SIG-M5 (cell line): ENCODE measurements around the gene KDM2A.
"Not testable (repeated sequence)": the region's sequence is repeated elsewhere in the genome, so short reads cannot be mapped to it uniquely, and the experiment has no call there.

Source experiments
- DNase-seq: peaks from one replicate; lab custom pipeline; 2025; lab: John Stamatoyannopoulos, UW

The KDM2A gene

DNA sequence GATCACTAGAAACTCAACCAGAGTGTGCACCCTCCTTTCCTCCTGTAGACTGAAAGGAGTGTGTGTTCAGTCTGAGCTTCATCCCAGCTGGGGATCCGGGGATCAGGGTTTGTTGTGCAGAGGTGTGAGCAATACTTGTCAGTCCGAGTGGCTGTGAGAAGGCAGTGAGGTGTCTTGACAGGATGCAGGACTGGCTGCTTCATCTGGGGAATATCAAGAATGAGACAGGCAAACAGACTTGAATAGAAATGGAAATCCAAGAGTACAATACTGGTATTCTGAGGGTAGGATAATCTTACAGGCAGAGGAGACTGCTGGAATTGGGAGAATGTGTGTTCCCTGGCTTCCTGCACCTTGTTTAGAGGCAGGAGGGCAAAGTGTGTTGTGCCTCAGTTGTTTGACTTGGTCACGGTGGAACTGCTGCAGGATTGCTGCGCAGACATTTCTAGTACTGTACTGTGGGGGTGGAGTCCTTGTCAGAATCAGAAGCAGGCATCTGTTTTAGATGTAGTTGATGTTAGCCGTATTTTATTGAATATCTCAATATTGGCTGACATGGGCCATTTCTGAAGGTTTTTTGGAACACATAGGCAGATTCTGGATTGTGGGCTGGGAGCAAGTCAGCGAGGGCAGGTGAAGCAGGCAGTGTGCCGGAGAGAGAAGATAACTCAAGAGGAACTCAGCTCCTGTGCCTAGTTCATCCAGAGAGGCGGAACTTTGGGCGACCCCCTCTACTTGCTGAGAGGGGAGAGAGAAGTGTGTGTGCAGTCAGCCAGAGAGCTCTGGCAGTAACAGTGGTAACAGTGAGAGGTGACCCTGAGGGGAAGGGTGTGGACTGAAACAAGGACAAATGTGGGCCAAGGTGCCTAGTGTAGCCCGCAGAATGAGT lies 120.1 kb downstream of the KDM2A start:
- no peak for DNase-seq

DNA sequence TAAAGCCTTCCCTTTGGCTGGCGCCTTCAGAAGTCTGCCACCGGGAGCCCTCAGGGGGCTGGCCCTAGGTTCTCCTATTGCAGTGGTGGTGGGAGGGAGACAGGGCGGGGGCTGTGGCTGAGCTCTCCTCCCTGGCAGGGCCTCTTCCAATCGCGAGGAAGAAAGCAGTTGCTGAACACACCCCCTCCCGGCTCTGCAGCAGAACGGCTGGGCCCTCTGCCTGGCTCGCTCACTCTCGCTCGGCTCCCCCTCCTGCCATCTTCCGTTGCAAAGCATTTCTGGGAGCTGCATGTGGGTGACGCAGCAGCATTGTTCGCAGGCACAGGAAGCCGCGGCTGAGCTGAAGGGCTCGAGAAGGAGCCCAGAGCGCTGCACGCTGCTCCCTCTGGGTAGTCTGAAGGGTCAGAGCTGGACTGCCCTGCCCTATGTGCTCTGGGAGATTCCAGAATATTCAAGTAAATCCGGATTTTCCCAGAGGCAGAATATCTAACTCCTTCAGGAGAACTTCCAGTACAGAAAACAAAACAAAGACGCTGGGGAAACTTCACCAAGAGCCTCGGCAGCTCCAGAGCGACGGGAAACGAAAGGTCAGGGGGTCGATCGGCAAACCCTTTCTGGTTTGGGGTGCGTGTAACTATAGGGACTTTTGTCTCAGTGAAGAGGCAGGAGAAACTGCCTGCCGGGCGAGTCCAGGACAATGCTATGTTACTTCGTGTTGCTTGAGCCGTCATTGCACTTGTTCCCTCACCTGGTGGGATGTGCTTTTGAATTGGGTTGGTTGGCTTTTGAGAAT lies 120.9 kb downstream of the KDM2A start:
- peak; percentile 94 for DNase-seq

DNA sequence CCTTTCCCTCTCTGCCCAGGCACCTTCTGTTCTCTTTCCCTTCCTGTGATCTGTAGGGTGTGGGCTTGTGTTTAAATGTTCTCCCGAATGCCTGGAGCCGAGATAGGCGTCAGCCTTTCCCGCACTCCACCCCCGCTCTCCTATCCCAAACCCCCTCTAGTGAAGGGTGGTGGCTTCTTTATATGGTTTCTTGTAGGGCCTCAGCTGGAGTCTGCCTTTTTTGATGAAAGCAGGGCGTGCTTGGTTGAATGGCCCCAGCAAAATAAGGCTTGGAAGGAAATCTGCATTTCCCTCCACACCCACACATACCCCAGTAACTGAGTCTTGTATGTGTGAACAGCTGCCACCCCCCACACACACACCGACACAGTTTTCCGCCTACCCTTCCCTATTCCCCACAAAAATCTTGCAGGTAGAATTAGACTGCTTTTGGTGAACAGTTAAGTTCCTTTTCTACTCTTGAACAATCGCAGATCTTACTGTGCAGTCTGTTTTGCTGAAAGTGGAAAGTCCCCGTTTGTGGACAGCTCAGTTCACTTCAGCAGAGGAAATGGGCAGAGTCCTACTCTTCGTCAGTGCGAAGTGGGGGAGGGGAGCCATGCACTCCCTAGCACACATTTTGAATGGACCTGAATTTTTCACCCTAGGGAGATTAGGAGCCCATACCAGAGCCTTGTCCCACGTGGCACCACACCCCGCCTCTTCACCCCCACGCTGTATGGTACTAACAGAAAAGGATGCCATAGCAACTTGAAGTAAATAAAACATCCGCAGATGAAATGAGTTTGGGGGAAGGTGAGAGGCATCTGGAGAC lies 121.7 kb downstream of the KDM2A start:
- DNase-seq: no peak

DNA sequence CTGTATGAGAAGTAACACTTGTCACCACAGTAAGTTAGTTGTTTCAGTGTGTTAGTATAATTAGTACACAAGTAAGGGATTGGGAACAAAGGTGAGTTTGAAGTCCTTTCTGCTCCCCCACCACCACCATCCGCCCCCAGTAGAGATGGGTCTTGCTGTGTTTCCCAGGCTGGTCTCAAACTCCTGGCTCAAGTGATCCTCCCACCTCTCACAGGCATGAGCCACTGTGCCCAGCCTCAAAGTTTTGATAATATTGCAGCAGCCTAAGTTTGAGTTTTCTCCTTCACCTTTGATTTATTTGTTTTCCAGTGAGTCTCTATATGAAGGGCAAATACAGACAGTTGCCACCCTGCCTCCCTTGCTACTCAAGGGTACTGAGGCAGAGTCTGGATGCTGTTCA lies 123.5 kb downstream of the KDM2A start:
- no peak for DNase-seq

DNA sequence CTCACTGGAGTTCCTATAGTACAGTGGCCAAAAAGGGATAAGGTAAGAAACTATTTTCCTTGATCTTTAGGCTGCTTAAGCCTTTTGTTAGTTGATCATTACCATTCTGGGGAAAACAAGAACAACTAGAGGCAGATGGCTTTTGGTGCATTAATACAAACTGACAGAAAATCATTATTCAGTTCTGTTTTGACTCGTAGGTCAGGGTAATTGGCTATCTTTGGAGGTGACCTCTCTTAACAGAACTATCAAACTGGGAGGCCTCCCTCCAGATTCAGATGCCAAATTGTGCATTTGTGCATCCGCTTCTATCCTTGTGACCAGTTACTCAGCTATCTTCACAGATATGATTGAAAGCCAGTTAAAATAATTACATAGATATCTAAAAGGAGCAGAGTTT lies 124.0 kb downstream of the KDM2A start:
- no peak for DNase-seq

DNA sequence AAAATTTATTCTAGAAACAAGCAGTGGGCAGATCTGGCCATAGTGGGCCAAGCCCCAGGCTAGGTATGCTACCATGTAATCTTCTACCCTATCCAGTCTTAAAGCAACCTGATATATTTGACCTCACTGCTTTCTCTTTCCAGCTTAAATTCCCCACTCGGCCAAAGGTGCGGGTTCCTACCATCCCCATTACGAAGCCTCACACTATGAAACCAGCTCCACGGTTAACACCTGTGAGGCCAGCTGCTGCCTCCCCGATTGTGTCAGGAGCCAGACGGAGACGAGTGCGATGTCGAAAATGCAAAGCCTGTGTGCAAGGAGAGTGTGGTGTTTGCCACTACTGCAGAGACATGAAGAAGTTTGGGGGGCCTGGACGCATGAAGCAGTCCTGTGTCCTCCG lies 126.0 kb downstream of the KDM2A start:
- no peak for DNase-seq

DNA sequence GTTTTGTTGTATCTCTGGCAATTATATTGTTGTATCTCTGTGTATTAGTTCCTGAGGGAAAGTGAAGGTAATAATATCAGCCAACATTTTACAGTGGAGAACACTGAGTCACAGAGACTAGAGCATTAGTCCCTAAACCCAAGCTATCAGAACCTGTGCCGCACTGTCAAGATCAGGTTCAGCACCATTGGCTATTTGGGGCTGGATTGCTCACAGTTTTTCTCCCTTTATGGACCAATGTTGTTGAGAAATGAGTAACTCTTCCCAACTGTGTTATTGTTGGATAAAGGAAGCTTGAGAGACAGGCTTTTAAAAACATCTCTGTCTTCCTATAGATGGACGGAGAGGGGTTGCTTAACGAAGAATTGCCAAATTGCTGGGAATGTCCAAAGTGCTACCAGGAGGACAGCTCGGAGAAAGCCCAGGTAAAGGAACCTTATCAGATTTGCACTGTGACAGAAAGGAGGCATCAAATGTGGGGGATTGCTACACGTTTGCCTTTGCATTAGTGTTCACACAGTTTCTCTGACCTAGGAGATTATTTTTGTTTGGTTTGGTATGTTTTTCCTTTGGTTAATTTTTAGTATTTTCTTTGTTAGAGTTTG lies 129.0 kb downstream of the KDM2A start:
- no peak for DNase-seq

DNA sequence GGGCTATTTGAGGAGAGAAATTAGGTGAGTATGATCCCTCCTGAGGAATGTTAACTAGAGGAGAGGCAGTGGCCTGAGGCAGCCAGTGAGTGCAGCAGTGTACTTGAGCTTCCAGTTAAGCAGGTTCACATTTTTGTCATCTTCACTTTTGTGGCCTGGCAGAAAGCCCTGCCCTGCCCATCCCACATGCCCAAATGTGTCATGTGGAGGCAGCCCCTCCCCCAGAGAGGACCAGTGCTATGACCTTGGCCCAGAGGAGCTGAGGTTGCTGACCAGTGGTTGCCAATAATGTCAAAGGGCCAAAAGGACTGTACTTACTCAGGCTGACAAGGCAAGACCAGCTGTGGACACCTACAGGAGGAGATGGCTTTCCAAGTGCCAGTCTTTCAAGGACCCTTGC lies 129.6 kb downstream of the KDM2A start:
- no peak for DNase-seq

DNA sequence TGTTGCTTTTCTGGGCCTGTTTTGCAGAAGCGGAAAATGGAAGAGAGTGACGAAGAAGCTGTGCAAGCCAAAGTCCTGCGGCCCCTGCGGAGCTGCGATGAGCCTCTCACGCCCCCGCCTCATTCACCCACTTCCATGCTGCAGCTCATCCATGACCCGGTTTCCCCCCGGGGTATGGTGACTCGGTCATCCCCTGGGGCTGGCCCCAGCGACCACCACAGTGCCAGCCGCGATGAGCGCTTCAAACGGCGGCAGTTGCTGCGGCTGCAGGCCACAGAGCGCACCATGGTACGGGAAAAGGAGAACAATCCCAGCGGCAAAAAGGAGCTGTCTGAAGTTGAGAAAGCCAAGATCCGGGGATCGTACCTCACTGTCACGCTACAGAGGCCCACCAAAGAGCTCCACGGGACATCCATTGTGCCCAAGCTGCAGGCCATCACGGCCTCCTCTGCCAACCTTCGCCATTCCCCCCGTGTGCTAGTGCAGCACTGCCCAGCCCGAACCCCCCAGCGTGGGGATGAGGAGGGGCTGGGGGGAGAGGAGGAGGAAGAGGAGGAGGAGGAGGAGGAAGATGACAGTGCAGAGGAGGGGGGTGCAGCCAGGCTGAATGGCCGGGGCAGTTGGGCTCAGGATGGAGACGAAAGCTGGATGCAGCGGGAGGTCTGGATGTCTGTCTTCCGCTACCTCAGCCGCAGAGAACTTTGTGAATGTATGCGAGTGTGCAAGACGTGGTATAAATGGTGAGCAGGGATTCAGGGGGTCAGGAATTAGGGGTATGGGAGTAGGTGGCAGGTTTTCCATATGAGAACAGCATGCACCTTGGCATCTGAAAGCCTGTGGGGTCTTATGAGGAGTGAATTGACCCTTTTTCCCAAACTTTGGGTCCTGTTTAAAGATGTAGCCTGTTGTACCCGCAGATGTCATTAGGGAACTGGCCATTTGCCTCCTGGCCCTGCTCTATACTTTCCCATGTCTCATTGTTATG lies 131.3 kb downstream of the KDM2A start:
- no peak for DNase-seq

DNA sequence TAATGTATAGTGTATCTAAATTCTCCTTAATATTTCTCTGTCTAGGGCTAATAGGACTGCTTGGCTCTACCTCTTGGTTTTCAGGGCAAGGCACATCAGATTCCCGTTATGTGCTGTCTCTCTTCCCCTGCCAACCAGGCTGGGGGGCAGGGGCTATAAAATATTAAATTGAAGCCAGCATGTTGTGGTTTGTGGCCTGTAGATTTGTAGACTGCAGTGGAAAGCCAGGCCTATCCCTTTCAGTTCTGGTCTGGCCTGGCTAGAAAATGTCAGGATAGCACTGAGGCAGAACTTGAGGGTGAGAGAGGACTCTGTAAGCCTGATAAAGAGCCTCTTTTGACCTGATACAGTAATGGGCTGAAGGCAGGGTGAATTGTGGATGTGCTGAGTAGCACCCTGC lies 132.8 kb downstream of the KDM2A start:
- no peak for DNase-seq

DNA sequence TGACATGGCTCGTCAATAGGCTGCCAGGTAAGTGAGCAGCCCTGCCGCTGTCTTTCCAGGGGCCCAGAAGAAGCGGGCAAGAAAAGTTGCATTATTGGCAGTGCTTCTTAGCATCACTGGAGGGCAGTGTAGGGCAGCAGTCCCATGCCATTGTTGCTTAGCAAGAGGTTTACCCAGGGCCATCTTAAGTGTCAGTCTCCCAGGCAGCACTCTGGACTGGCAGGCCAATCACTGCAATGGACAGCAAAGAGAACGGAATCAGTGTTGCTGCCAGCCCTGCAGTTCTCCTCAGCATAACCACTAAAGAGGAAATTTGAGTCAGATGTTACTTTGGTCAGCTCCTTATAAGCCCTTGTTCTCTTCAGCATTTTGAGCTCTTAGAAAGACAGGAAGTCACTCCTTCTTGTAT lies 133.8 kb downstream of the KDM2A start:
- DNase-seq: no peak

DNA sequence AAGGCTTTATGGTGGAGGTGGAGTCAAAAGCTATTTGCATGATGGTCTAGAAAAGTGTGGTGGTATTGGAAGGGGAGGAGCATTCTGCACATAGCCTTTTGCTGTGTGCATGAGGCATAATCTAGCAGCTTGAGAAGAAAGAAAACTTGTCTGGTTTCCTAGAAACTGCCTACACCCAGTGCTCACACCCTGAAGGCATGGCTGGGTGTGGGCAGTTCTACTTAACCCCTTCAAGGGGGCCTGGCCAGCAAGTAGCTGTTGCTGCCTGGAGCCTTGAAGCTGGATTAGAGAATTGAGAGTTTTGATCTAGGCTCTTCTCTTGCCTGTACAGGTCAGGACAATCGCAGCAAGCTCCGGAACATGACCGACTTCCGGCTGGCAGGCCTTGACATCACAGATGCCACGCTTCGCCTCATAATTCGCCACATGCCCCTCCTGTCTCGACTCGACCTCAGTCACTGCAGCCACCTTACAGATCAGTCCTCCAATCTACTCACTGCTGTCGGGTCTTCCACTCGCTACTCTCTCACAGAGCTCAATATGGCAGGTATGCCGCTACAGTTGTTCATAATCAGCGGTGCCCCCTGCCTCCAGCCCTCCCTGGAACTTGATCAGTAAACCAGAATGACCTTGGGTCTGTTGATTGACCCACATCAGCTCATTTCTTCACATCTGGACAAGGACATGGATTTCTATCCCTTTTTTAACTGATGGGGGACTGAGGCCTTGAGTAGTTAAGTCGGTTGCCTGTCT lies 135.0 kb downstream of the KDM2A start:
- DNase-seq: no peak

DNA sequence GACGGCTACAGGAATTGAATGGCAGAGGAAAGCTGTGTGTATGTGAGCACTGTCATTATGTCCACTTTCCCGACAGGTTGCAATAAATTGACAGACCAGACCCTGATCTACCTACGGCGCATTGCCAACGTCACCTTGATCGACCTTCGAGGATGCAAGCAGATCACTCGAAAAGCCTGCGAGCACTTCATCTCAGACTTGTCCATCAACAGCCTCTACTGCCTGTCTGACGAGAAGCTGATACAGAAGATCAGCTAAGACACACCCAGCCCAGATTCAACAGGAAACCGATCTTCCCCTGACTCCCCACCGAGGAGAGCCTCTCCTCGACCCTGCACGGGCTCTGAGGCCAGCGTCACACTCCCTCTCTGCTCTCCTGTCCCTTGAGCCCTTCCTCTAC lies 135.7 kb downstream of the KDM2A start:
- no peak for DNase-seq

DNA sequence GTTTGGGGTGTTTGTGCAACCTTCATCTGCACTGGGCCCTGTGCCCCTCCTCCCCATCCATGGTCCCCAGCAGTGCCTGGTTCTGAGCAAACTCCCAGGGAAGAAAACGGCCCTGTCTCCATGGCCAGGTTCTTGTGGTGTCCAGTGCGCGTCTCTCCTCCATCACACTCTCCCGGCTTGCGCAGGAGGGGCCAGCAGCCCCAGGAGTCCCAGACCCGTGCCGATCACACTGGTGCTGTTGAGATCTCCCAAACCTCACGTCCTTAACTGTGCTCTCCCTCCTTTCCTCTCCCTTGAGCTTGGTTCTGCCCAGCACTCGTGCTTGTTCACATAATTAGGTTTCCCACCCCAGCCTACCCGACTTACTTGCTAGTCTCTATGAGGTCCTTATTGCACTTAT lies 136.3 kb downstream of the KDM2A start:
- DNase-seq: no peak

DNA sequence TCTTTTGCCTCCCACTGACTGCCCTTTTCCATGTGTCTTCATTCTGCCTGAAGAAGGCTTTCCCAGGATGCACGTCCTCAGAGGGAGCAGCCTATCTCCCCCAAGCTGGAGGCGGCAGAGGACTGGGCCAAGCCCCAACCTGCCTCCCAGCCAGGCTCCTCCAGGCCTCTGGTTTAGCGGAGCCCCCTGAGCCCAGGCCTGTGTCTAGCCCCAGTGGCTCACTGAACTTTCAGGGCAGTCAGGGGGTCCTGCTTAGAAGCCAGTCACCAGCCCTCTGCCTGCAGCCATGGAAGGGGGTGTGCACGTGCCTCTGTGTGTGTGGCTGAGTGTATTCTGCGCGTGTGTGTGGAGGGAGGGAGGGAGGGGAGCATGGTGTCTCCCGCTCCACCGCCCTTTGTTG lies 136.8 kb downstream of the KDM2A start:
- no peak for DNase-seq

DNA sequence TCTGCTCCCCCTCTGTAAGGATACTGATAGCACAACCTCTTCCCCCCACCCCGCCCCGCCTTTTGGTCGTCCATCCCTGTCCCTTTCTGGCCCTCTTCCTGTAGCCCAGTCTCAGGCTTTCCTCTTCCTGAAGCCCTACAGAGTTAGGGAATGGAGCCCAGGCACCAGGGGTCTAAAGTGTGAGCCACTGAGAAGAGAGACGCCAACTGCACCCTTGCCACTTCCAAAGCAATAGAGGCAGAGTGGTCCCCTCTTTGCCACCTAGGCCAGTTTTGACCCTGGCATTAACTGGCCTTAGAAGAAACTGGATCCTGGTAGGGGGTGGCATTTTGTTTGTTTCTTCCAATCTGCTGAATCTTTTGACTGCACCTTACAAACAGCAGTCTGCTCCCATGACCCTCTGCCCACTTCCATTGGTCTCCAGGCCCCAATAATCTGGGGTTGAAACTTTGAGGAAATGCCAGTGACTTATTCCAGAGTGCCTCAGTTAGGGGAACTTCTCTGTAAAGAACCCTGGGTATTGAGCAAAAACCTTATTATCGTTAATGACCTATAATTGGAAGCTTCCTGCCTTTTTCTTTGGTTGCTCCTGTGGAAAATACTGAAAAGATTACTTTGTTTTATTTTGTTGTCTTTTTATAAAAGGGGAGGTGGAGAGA lies 137.5 kb downstream of the KDM2A start:
- no peak for DNase-seq

DNA sequence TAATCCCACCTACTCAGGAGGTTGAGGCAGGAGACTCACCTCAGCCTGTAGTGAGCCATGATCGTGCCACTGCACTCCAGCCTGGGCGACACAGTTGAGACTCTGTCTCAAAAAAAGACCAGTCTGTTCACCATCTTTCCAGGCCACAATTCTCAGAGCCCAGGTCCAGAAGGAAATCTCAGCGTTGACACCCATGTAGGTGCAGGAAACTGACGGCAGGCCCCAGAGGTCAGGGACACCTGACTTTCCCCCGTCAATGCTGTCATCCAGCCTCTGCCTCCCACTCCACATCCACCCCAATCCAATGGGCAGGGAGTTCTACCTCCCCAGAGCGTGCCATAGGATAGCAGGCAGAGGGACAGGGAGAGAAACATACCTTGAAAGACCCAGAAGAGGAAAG lies 141.3 kb downstream of the KDM2A start:
- DNase-seq: no peak

DNA sequence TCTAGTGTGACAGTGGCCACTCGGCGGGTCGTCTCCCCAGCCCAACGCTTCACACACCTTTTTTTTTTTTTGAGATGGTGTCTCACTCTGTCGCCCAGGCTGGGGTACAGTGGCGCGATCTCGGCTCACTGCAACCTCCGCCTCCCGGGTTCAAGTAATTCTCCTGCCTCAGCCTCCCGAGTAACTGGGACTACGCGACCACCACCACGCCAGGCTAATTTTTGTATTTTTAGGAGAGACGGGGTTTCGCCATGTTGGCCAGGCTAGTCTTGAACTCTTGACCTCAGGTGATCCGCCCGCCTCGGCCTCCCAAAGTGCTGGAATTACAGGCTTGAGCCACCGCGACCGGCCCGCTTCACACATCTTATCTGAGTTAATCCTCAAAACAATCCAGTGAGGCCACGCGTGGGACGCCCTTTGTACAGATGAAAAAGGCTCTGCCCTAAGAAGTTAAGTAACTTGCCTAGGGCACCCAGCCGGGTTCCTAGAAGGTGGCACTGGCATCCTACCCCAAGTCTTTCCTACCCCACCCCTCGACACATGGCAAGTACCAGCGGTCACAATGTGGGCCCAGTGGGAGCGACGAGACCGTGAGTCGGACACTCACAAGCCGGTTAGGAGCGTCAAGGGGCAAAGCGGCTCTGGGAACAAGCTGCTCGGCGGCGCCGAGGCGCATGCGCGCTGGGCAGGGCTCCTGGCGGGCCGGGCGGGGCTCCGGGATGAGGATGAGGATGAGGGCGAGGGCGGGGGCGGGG lies 142.0 kb downstream of the KDM2A start:
- DNase-seq: not testable (repeated sequence)

DNA sequence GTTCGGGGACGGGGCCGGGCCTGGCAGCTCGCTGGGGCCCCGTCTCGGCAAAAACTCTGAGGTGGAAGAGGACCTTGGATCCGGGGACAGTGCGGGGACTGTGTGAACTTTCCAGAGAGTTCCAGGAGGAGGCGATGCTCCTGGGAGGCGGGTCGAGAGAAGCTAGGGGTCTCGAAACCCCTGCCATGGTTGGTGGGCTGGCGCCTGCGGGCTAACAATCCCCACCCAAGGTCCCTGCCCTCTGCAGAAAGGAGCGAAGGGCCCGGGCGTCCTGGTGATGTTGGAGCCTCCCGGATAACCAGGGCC lies 142.5 kb downstream of the KDM2A start:
- DNase-seq: no peak
